WTC11 (cell line): Measurements from ENCODE around the gene CD93.

Source experiments
- CTCF ChIP-seq: fragments of 200-600 bp; IDR thresholded peaks from 2 replicates; pipeline ENCODE4 v1.8.0; 2022; ENCODE audit warnings: antibody characterized with exemption
- USF2 ChIP-seq: sonication (generic); formaldehyde crosslinking; IDR thresholded peaks from 2 replicates; pipeline ENCODE4 v1.8.1; 2023; ENCODE audit warnings: mild to moderate bottlenecking, missing genetic modification reagents, moderate library complexity

DNA sequence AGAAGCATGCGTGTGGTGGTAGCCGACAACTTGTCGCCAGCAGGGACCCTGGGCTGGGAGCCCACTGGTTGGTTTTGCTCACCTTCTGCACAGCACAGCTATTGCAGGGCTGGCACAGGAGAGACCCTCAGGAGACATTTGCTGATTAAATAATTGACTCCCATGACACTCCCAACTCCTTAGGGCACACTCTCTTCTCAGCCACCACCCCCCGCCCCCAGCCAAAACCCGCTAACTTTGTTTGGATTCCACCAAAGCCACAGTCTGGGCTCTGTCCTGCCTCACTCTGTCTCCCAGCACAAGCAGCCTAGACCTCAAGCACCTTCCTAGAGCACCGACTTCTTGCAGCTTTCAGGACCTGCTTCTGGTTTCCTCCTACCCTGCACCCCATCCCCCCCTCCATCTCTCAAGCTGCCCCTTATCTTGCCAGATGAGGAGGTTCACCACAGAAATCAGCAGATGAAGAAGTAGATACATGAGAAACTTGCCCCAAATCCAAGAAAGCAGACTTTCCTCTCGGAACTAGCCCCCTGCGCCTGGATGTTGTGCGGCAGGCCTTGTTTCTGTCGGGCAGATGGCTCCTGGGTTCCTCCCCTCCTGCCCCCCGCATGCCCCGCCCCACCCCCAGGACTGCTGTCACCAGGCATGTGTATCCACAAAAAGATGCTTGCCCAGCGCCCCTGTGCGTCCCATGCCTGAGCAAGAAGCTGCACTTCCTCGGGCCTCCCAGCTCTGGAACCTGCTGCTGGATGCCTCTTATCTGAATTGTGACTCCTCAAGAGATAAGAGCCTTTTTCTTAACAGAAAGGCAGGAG, 35.0 kb upstream of the CD93 start:
- TF ChIP-seq CTCF (no peak), USF2 (CRISPR knock-in tag) (no peak)
